Calu3 (cell line): ENCODE results near the gene CSF3R. TPM values are rescaled to one million over a fixed set of nuclear protein-coding genes. Genes with fewer than 3 reads are reported as not detected.

Experiments used
- BruUV-seq: library from RNA; stranded (reverse); fragments of 400-500 nt; replicated peaks from 2 replicates; lab custom pipeline; 2021; lab: Mats Ljungman, UMichigan
- CTCF ChIA-PET: fragments of 300-600 bp; sonication (Branson Sonifier 250); formaldehyde crosslinking; loops from one replicate; lab custom pipeline; 2022; ENCODE audit warnings: antibody characterized with exemption; lab: Charles Lee
- DNase-seq: peaks from one replicate; pipeline ENCODE4 v3.0.0; 2022
- H3K27ac Mint-ChIP-seq: one replicate; pipeline ENCODE4 v1.8.0; 2022; ENCODE audit warnings: mixed read lengths; ENCODE audit not compliant: unreplicated experiment
- H3K27me3 Mint-ChIP-seq: one replicate; pipeline ENCODE4 v1.8.0; 2022; ENCODE audit warnings: mixed read lengths; ENCODE audit not compliant: unreplicated experiment
- H3K36me3 Mint-ChIP-seq: one replicate; pipeline ENCODE4 v1.8.0; 2022; ENCODE audit warnings: mild to moderate bottlenecking, moderate library complexity, mixed read lengths; ENCODE audit not compliant: insufficient read depth, unreplicated experiment
- H3K4me1 Mint-ChIP-seq: one replicate; pipeline ENCODE4 v1.8.0; 2022; ENCODE audit warnings: mild to moderate bottlenecking, low read depth, mixed read lengths; ENCODE audit not compliant: unreplicated experiment
- H3K4me3 Mint-ChIP-seq: one replicate; pipeline ENCODE4 v1.8.0; 2022; ENCODE audit warnings: mild to moderate bottlenecking, low read depth, moderate library complexity, mixed read lengths; ENCODE audit not compliant: unreplicated experiment
- H3K9me3 Mint-ChIP-seq: one replicate; pipeline ENCODE4 v1.8.0; 2022; ENCODE audit warnings: low read depth, mixed read lengths; ENCODE audit not compliant: unreplicated experiment
- intact Hi-C: fragments of 100-400 bp; cut with micrococcal nuclease; formaldehyde crosslinking; loops from one replicate; pipeline ENCODE4 v1.10.0; 2022; ENCODE audit not compliant: unreplicated experiment
- total RNA-seq: library from RNA; stranded (reverse); gene quantifications from 2 replicates; pipeline ENCODE4 v1.2.3, GENCODE V29; 2022
- TF ChIP-seq, protein P1 (sequence below): fragments of 200-600 bp; IDR thresholded peaks from one replicate; pipeline ENCODE4 v1.8.0; 2022; ENCODE audit warnings: antibody characterized with exemption; ENCODE audit not compliant: unreplicated experiment

Gene CSF3R
- total RNA-seq, 1 experiment from 2014 or later: not detected

DNA sequence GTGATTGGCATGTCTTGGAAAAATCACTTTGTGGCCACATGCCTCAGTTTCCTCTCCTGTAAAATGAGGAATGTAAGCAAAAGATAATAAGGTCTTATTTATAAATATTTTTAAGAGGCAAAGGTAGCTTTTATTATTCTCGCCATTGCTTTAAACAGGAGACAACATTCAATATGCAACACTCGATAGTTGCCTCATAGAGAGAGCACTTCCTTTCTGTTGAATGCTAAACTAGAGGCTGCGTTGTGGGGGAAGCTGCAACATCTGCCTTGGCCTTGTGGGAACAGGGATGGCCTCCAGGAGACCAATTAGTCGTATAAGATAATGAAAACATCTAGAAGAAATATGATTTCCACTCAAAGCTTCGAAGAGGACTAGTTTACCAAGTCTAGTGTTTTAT is 36.0 kb downstream of the CSF3R start:
- Mint-ChIP-seq H3K4me1 (peaks cover 9% of the 10 kb centered on the region), H3K27ac (no peak overlapping the region), H3K9me3 (no peaks in the 10 kb centered on the region), H3K27me3 (no peaks in the 10 kb centered on the region), H3K36me3 (peaks cover 23% of the 10 kb centered on the region), H3K4me3 (no peak overlapping the region)
- TF ChIP-seq, protein P1, sequence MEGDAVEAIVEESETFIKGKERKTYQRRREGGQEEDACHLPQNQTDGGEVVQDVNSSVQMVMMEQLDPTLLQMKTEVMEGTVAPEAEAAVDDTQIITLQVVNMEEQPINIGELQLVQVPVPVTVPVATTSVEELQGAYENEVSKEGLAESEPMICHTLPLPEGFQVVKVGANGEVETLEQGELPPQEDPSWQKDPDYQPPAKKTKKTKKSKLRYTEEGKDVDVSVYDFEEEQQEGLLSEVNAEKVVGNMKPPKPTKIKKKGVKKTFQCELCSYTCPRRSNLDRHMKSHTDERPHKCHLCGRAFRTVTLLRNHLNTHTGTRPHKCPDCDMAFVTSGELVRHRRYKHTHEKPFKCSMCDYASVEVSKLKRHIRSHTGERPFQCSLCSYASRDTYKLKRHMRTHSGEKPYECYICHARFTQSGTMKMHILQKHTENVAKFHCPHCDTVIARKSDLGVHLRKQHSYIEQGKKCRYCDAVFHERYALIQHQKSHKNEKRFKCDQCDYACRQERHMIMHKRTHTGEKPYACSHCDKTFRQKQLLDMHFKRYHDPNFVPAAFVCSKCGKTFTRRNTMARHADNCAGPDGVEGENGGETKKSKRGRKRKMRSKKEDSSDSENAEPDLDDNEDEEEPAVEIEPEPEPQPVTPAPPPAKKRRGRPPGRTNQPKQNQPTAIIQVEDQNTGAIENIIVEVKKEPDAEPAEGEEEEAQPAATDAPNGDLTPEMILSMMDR: no peak
- CTCF ChIA-PET: no interaction called here
- DNase-seq: no peak
- no TSS peak for BruUV-seq
- intact Hi-C loops: no loop called here

DNA sequence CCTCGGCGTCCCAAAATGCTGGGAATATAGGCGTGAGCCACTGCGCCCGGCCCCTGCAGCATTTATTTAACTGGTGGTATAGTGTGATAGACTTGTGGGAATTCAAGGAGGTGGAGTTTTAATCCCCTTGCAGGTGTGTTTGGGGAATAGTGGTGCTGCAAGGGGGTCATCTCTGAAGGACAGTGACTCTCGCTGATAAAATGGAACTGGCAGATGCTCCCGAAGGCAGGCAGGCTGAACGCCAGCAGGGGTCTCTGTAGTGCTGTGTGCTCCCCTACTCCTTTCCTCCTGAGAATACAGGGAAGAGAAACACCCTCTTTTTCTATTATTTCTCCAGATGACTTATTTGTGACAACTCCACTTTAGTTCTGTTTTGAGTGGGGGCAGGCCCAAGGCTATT is 36.4 kb downstream of the CSF3R start:
- Mint-ChIP-seq H3K9me3 (no peaks in the 10 kb centered on the region), H3K27ac (no peak overlapping the region), H3K36me3 (peaks cover 19% of the 10 kb centered on the region), H3K4me3 (no peak overlapping the region), H3K27me3 (no peaks in the 10 kb centered on the region), H3K4me1 (peaks cover 9% of the 10 kb centered on the region)
- no TSS peak for BruUV-seq
- TF ChIP-seq, protein P1: no peak
- no peak for DNase-seq
- CTCF ChIA-PET: no interaction called here
- intact Hi-C loops: no loop called here

DNA sequence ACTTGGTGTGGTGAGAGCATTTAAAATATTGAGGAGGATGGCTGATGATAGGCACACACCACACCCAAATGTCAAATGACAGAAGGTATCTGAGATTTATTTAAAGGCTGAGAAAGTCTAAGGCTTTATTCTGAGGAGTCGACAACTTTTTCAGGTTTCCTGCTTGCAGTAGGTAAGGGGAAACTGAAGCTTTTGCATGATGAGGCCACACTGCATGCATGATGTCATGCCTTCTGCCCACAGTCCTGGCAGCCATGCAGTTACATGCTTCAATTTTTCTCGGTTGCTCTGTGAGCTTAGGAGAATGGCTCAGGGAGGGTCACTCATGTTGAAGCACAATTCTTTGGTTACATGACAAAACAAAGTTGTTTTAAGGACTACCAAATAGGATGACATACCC is 39.4 kb downstream of the CSF3R start:
- no peak overlapping the region for H3K27ac Mint-ChIP-seq
- H3K27me3 Mint-ChIP-seq: no peaks in the 10 kb centered on the region
- H3K36me3 Mint-ChIP-seq: no peaks in the 10 kb centered on the region

DNA sequence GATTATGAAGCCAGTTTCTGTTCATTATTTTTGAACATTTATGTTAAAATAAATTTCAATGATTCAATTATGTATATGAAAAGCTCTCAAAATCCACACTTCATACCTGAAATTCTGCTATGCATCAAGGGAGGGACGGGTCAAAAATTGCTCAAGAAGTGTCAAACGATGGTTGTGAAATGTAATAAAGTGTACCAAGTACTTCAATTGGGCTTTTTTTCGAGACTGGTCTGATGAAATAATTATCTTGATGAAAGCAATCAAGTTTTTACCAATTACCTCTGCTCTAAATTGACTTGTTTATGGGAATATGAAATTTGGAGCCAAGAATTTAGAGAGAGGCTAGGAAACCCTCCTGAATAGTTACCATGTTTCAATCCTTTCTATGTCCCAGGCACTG is 40.4 kb downstream of the CSF3R start:
- Mint-ChIP-seq H3K36me3 (no peaks in the 10 kb centered on the region), H3K27ac (no peak overlapping the region), H3K4me3 (no peak overlapping the region), H3K27me3 (no peaks in the 10 kb centered on the region), H3K9me3 (no peaks in the 10 kb centered on the region), H3K4me1 (no peaks in the 10 kb centered on the region)
- DNase-seq: no peak
- intact Hi-C loops: no loop called here
- no TSS peak for BruUV-seq
- CTCF ChIA-PET: no interaction called here
- TF ChIP-seq, protein P1: no peak

More for the DNA sequence above, 39.4 kb downstream of the CSF3R start:
- no peaks in the 10 kb centered on the region for H3K9me3 Mint-ChIP-seq
- intact Hi-C loops: no loop called here
- no peak for DNase-seq
- H3K4me1 Mint-ChIP-seq: no peaks in the 10 kb centered on the region
- CTCF ChIA-PET: no interaction called here
- H3K4me3 Mint-ChIP-seq: no peak overlapping the region
- BruUV-seq: no TSS peak
- TF ChIP-seq, protein P1: no peak
